WI38 (cell line): Measurements from ENCODE around the gene TMC4.
"Not testable (repeated sequence)": the region's sequence is repeated elsewhere in the genome, so short reads cannot be mapped to it uniquely, and the experiment has no call there.

Source experiments
- H3K4me3 ChIP-seq: 2 replicates; pipeline ENCODE4 v1.5.1; 2011; ENCODE audit warnings: low read depth, mild to moderate bottlenecking, control low read depth, low read length
- TF ChIP-seq, protein P1 (sequence below): IDR thresholded peaks from 2 replicates; pipeline ENCODE4 v1.5.1; 2012; ENCODE audit warnings: low read depth, mild to moderate bottlenecking, control low read depth, low read length

TMC4 gene

DNA sequence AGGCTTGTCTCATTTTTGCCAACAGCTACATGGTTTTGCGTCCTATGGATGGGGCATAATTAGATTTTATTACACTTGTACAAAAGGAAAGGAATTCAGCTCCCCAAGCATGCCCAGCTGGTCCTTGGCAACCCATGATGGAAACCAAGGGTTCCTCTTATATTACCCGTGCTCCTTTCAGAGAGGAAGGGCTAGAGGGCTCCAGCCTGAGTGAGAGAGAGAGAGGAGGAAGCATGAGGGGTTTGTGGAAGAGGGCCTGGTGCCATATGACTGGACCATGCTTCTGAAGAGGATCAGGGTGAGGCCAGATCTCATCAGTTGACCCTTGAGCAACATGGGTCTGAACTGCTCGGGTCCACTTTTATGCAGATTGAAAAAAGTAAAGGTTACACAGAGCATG is 24.2 kb upstream of the TMC4 start:
- H3K4me3 ChIP-seq: no peak overlapping the region
- TF ChIP-seq, protein P1, sequence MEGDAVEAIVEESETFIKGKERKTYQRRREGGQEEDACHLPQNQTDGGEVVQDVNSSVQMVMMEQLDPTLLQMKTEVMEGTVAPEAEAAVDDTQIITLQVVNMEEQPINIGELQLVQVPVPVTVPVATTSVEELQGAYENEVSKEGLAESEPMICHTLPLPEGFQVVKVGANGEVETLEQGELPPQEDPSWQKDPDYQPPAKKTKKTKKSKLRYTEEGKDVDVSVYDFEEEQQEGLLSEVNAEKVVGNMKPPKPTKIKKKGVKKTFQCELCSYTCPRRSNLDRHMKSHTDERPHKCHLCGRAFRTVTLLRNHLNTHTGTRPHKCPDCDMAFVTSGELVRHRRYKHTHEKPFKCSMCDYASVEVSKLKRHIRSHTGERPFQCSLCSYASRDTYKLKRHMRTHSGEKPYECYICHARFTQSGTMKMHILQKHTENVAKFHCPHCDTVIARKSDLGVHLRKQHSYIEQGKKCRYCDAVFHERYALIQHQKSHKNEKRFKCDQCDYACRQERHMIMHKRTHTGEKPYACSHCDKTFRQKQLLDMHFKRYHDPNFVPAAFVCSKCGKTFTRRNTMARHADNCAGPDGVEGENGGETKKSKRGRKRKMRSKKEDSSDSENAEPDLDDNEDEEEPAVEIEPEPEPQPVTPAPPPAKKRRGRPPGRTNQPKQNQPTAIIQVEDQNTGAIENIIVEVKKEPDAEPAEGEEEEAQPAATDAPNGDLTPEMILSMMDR: no peak

DNA sequence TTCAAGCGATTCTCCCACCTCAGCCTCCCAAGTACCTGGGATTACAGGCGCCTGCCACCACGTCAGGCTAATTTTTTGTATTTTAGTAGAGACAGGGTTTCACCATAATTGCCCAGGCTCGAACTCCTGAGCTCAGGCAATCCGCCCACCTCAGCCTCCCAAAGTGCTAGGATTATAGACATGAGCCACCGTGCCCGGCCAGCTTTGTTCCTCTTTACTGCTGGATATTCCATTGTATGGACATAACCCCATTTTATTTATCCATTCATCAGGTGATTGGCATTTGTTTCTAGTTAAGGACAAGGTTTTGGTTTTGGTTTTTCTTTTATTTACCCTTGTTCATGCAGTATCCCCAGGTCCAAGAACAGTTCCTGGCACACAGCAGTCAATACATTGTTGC is 23.6 kb upstream of the TMC4 start:
- TF ChIP-seq, protein P1: no peak
- H3K4me3 ChIP-seq: no peak overlapping the region

DNA sequence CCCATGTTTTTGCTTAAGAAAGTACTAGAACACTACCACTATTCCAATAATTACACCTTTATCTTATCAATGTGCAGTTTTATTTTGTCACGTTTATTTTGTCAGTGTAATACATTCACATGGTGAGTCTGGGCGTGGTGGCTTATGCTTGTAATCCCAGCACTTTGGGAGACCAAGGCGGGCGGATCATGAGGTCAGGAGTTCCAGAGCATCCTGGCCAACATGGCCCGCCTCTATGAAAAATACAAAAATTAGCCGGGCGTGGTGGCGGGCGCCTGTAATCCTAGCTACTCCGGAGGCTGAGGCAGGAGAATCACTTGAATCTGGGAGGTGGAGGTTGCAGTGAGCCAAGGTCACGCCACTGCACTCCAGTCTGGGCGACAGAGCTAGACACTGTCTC is 21.5 kb upstream of the TMC4 start:
- not testable (repeated sequence) for H3K4me3 ChIP-seq

DNA sequence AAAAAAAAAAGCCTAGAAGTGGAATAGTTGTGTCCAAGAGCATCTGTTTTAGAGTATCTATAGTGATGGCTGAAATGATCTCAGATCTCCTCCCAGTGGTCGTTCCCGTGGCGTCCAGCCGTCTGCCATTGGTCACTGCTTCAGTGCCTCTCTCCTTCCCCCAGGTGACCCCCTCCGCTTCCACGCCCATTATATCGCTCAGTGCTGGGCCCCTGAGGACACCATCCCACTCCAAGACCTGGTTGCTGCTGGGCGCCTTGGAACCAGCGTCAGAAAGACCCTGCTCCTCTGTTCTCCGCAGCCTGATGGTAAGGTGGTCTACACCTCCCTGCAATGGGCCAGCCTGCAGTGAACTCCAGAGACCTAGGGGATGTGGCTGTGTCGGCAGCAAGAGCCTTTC is 20.1 kb upstream of the TMC4 start:
- TF ChIP-seq, protein P1: no peak

DNA sequence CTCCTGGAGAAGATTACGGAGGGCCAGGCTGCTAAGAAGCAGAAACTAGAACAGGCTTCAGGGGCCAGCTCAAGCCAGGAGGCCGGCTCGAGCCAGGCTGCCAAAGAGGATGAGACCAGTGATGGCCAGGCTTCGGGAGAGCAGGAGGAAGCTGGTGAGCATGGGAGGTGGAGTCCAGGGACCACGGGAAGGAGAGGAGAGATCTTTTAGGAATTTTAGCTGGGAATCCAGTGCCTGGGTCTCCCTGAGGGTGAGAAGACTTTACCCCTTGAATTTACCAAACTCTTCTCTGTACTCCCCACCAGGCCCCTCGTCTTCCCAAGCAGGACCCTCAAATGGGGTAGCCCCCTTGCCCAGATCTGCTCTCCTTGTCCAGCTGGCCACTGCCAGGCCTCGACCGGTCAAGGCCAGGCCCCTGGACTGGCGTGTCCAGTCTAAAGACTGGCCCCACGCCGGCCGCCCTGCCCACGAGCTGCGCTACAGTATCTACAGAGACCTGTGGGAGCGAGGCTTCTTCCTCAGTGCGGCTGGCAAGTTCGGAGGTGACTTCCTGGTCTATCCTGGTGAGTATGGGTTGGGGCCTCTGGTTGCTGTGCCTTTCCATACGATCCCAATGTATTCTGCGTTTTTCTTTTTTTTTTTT is 19.0 kb upstream of the TMC4 start:
- TF ChIP-seq, protein P1: no peak
- H3K4me3 ChIP-seq: peak overlapping the region; percentile 80

More for the DNA sequence above, 20.1 kb upstream of the TMC4 start:
- no peak overlapping the region for H3K4me3 ChIP-seq

DNA sequence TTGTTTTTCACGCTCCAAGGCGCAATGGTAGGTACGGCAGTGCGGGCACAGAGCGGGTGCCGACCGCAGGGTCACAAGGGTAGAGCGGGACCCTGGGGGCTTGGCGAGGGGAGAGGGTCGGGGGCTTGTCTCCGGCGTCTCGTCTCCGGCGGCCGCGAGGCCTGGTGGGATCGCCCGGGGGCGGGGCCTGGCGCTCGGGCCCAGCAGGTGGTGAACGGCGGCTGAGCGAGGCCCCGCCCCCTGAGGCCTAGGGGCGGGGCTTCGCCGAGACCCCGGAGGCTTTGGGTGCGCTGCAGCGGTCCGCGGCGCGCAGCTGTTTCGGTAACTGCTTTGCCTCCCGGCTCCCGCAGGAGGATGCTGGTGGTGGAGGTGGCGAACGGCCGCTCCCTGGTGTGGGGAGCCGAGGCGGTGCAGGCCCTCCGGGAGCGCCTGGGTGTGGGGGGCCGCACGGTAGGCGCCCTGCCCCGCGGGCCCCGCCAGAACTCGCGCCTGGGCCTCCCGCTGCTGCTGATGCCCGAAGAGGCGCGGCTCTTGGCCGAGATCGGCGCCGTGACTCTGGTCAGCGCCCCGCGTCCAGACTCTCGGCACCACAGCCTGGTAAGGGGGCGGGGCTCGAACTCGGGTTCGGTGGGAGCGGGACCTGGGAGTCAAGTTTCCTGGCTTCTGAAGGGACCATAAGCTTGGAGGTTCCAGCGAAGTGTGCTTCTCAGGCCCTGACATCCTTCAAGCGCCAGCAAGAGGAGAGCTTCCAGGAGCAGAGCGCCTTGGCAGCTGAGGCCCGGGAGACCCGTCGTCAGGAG is 18.3 kb upstream of the TMC4 start, which contains the start of gene TSEN34:
TSEN34 (plus strand) TSS at position 298 of the 800 bp plus-strand sequence; CDS start at position 355, 57 bp downstream.
- H3K4me3 ChIP-seq: peak within 1 kb of the TSS; percentile 80
- TF ChIP-seq, protein P1: no peak

DNA sequence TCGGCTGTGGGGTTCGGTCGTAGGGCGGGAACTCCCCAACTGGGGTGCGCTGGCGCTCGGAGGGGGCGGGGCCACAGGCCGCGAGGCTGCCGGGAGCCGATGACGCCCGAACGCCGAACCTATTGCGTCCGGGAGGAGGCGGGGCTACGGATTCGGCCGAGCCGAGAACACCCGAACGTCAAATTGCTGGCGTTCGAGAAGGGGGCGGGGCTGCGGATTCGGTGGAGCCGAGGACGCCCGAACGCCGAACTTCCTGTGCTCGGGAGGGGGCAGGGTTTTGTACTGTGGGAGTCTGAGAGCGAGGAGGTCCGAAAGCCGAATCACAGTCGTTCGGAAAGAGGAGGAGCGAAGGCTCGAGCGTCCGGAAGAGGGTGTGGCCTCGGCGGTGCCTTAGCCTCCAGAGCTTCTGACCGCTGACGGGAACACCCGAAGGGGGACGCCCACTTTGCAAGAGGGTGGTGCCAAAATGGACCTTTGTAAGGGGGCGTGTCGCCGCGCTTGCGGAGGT is 17.6 kb upstream of the TMC4 start:
- peak overlapping the region; percentile 80 for H3K4me3 ChIP-seq
- TF ChIP-seq, protein P1: no peak
